HG03520 (cell line): ENCODE data around the gene RASSF1.
"Not testable (repeated sequence)": the region's sequence is repeated elsewhere in the genome, so short reads cannot be mapped to it uniquely, and the experiment has no call there.

Experiments
- ATAC-seq: cut with Tn5 transposase; IDR thresholded peaks from one replicate; pipeline ENCODE4 v1.9.1; 2021; ENCODE audit warnings: mild to moderate bottlenecking, moderate library complexity; ENCODE audit not compliant: unreplicated experiment

Gene RASSF1

GRCh38 chr3:50290161-50290641 lies 50.4 kb downstream of the RASSF1 start:
- ATAC-seq, result no peak

- no peak for ATAC-seq
Observed at GRCh38 chr3:50289130-50289529, 51.5 kb downstream of the RASSF1 start.

GRCh38 chr3:50288387-50289007 lies 52.1 kb downstream of the RASSF1 start:
- no peak for ATAC-seq

GRCh38 chr3:50287262-50287661 lies 53.4 kb downstream of the RASSF1 start:
- no peak for ATAC-seq

- no peak for ATAC-seq
Observed at GRCh38 chr3:50286322-50287227, 54.1 kb downstream of the RASSF1 start.

GRCh38 chr3:50284121-50284520 lies 56.5 kb downstream of the RASSF1 start:
- ATAC-seq, result not testable (repeated sequence)
